HepG2 (cell line): ENCODE measurements around the gene OR2B2. TPM values are rescaled to one million over a fixed set of nuclear protein-coding genes. Genes with fewer than 3 reads are reported as not detected.

Experiments used
- ARNTL ChIP-seq: sonication (generic); formaldehyde crosslinking; IDR thresholded peaks from 2 replicates; pipeline ENCODE4 v1.4.0; 2020; ENCODE audit warnings: mild to moderate bottlenecking, missing genetic modification reagents
- DNMT3B ChIP-seq: conservative IDR thresholded peaks from 2 replicates; pipeline ENCODE4 v1.6.1; 2016; ENCODE audit warnings: missing biosample characterization, control low read depth
- HOXD1 ChIP-seq: sonication (generic); formaldehyde crosslinking; IDR thresholded peaks from 2 replicates; pipeline ENCODE4 v1.5.0; 2020; ENCODE audit warnings: missing genetic modification reagents
- NFYB ChIP-seq: sonication (generic); formaldehyde crosslinking; IDR thresholded peaks from 2 replicates; pipeline ENCODE4 v1.4.0; 2020; ENCODE audit warnings: missing genetic modification reagents
- NRL ChIP-seq: sonication (generic); formaldehyde crosslinking; IDR thresholded peaks from 2 replicates; pipeline ENCODE4 v1.5.0; 2020; ENCODE audit warnings: missing genetic modification reagents, mild to moderate bottlenecking, moderate library complexity, borderline replicate concordance
- SRSF4 ChIP-seq: fragments of 200-400 bp; formaldehyde crosslinking; IDR thresholded peaks from one replicate; pipeline ENCODE4 v1.6.1; 2018; ENCODE audit warnings: mild to moderate bottlenecking, low read depth, low read length, moderate library complexity; ENCODE audit not compliant: poor library complexity, severe bottlenecking
- STAT5B ChIP-seq: sonication (generic); formaldehyde crosslinking; IDR thresholded peaks from 2 replicates; pipeline ENCODE4 v1.4.0; 2020; ENCODE audit warnings: missing genetic modification reagents
- TAF1 ChIP-seq: sonication (generic); formaldehyde crosslinking; IDR thresholded peaks from 2 replicates; pipeline ENCODE4 v1.4.0; 2020; ENCODE audit warnings: missing genetic modification reagents
- ZNF34 ChIP-seq: sonication (generic); formaldehyde crosslinking; IDR thresholded peaks from 2 replicates; pipeline ENCODE4 v1.4.0; 2020; ENCODE audit warnings: mild to moderate bottlenecking, missing genetic modification reagents, borderline replicate concordance
- ZNF431 ChIP-seq: sonication (generic); formaldehyde crosslinking; IDR thresholded peaks from 2 replicates; pipeline ENCODE4 v1.9.0; 2022; ENCODE audit warnings: missing genetic modification reagents, low read depth, mild to moderate bottlenecking, borderline replicate concordance
- ZNF484 ChIP-seq: sonication (generic); formaldehyde crosslinking; IDR thresholded peaks from 2 replicates; pipeline ENCODE4 v1.5.1; 2020; ENCODE audit warnings: mild to moderate bottlenecking, low read depth, missing genetic modification reagents, borderline replicate concordance
- ZNF747 ChIP-seq: sonication (generic); formaldehyde crosslinking; IDR thresholded peaks from 2 replicates; pipeline ENCODE4 v1.8.1; 2023; ENCODE audit warnings: missing genetic modification reagents, mild to moderate bottlenecking, borderline replicate concordance
- polyA plus RNA-seq, 8 experiments: library from polyadenylated mRNA; depleted of rRNA in 3 of 8; stranded (reverse) in 7 of 8; unstranded in 1 of 8; fragments of >200 nt; fragmentation: Illumina TruSeq in 4 of 8; extraction: Trizol in 4 of 8; gene quantifications; 2 replicates each; pipeline versions ENCODE4 v1.2.1 to v1.2.3, GENCODE V29; 2011 to 2016; ENCODE audit warnings: low read depth in 4 of 8, missing spikeins in 1 of 8, mixed read lengths in 1 of 8; ENCODE audit not compliant: insufficient read depth in 1 of 8
- total RNA-seq, 5 experiments: library from RNA; depleted of rRNA; stranded (reverse); fragments of >200 nt; fragmentation: Illumina TruSeq; extraction: Trizol; gene quantifications; 2 replicates each; pipeline ENCODE4 v1.2.3, GENCODE V29; 2016; ENCODE audit warnings: low read depth in 1 of 5
- TF ChIP-seq, protein P1 (sequence below): sonication (generic); formaldehyde crosslinking; IDR thresholded peaks from 2 replicates; pipeline ENCODE4 v1.5.0; 2020; ENCODE audit warnings: mild to moderate bottlenecking, missing genetic modification reagents, borderline replicate concordance
- TF ChIP-seq, protein P2 (sequence below): IDR thresholded peaks from 2 replicates; pipeline ENCODE4 v1.6.1; 2016; ENCODE audit warnings: low read depth
- TF ChIP-seq, protein P3 (sequence below): sonication (generic); formaldehyde crosslinking; conservative IDR thresholded peaks from 2 replicates; pipeline ENCODE4 v1.8.0; 2022; ENCODE audit warnings: mild to moderate bottlenecking, moderate library complexity, missing genetic modification reagents
- TF ChIP-seq, protein P4 (sequence below), 2 experiments: sonication (generic) in 1 of 2; formaldehyde crosslinking in 1 of 2; IDR thresholded peaks; 2 replicates each; pipeline versions ENCODE4 v1.4.0 to v1.6.1; 2016 to 2020; ENCODE audit warnings: borderline replicate concordance in 1 of 2, low read depth in 1 of 2, mild to moderate bottlenecking in 1 of 2, missing genetic modification reagents in 1 of 2

Gene OR2B2
- total and polyA plus RNA-seq, 2 of the 13 experiments (the other 11 are each of a cell fraction or from before 2014, with no cell fraction given), result not detected

DNA sequence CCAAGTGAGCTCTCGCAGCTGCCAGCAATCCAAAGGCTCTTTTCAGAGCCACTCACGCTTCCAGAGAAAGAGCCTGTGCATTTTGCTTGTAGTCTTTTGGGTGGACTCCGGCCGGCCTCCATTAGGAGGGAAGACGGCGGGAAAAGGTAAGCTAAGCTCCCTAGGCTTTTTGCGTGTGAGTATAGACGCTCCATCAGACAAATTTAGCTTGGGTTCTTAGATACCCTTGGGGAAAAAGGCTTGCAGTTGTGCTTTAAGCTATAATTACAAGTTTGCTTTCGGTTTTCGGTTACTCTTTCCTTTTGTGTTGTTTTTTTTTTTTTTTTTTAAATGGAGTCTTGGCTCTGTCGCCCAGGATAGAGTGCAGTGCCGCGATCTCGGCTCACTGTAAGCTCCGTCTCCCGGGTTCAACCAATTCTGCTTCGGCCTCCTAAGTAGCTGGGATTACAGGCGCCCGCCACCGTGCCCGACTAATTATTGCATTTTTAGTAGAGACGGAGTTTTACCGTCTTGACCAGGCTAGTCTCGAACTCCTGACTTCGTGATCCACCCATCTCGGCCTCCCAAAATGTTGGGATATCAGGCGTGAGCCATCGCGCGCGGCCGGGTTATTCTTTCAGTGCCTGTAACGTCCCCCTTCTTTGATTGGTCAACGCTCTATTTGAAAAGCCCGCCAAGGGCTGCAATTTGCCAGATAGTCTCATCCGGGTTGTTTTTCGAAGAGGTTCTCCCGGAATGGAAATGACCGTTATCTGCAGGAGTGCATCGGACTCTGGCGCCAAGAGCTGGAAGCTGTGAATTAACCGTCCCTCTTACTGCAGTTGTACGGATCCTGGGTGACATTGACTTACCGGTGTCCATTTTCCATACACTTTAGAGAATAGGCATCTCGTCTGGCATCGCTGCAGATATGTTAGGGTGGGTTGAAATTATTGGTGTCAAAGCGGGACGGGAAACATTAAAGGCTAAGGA is 18.1 kb downstream of the OR2B2 start (continued):
- TF ChIP-seq NFYB (CRISPR knock-in tag), result peak; percentile 98
- TF ChIP-seq, protein P1, sequence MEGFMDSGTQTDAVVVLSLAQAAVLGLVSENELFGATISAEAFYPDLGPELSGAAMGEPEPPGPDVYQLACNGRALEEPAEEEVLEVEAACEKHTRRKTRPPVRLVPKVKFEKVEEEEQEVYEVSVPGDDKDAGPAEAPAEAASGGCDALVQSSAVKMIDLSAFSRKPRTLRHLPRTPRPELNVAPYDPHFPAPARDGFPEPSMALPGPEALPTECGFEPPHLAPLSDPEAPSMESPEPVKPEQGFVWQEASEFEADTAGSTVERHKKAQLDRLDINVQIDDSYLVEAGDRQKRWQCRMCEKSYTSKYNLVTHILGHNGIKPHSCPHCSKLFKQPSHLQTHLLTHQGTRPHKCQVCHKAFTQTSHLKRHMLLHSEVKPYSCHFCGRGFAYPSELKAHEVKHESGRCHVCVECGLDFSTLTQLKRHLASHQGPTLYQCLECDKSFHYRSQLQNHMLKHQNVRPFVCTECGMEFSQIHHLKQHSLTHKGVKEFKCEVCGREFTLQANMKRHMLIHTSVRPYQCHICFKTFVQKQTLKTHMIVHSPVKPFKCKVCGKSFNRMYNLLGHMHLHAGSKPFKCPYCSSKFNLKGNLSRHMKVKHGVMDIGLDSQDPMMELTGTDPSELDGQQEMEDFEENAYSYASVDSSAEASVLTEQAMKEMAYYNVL, result 0 out of 2 replicates have a peak, but pooled peaks have one; percentile 62
- TF ChIP-seq STAT5B (CRISPR knock-in tag), result 0 out of 2 replicates have a peak, but pooled peaks have one; percentile 44
- TF ChIP-seq NRL, result no peak; the same call in none of the 2 replicates
- TF ChIP-seq, protein P2, sequence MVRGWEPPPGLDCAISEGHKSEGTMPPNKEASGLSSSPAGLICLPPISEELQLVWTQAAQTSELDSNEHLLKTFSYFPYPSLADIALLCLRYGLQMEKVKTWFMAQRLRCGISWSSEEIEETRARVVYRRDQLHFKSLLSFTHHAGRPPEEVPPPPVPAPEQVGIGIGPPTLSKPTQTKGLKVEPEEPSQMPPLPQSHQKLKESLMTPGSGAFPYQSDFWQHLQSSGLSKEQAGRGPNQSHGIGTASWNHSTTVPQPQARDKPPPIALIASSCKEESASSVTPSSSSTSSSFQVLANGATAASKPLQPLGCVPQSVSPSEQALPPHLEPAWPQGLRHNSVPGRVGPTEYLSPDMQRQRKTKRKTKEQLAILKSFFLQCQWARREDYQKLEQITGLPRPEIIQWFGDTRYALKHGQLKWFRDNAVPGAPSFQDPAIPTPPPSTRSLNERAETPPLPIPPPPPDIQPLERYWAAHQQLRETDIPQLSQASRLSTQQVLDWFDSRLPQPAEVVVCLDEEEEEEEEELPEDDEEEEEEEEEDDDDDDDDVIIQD, result no peak; the same call in 1 of the 2 replicates
- TF ChIP-seq SRSF4, result no peak
- TF ChIP-seq, protein P3, sequence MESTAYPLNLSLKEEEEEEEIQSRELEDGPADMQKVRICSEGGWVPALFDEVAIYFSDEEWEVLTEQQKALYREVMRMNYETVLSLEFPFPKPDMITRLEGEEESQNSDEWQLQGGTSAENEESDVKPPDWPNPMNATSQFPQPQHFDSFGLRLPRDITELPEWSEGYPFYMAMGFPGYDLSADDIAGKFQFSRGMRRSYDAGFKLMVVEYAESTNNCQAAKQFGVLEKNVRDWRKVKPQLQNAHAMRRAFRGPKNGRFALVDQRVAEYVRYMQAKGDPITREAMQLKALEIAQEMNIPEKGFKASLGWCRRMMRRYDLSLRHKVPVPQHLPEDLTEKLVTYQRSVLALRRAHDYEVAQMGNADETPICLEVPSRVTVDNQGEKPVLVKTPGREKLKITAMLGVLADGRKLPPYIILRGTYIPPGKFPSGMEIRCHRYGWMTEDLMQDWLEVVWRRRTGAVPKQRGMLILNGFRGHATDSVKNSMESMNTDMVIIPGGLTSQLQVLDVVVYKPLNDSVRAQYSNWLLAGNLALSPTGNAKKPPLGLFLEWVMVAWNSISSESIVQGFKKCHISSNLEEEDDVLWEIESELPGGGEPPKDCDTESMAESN (CRISPR knock-in tag), result no peak
- TF ChIP-seq, protein P4, sequence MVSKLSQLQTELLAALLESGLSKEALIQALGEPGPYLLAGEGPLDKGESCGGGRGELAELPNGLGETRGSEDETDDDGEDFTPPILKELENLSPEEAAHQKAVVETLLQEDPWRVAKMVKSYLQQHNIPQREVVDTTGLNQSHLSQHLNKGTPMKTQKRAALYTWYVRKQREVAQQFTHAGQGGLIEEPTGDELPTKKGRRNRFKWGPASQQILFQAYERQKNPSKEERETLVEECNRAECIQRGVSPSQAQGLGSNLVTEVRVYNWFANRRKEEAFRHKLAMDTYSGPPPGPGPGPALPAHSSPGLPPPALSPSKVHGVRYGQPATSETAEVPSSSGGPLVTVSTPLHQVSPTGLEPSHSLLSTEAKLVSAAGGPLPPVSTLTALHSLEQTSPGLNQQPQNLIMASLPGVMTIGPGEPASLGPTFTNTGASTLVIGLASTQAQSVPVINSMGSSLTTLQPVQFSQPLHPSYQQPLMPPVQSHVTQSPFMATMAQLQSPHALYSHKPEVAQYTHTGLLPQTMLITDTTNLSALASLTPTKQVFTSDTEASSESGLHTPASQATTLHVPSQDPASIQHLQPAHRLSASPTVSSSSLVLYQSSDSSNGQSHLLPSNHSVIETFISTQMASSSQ (IDR thresholded peaks at IDR 0.05; ENCODE audit: low read depth), result 0 out of 2 replicates have a peak, but pooled peaks have one; percentile 9
- TF ChIP-seq, protein P4 (CRISPR knock-in tag; IDR thresholded peaks at IDR 0.05; ENCODE audit: borderline replicate concordance), result peak; percentile 38; the same call in 1 of the 2 replicates
- TF ChIP-seq ZNF747 (CRISPR knock-in tag), result 0 out of 2 replicates have a peak, but pooled peaks have one; percentile 23
- 0 out of 2 replicates have a peak, but pooled peaks have one; percentile 73 for TF ChIP-seq DNMT3B (CRISPR knock-in tag)
- 0 out of 2 replicates have a peak, but pooled peaks have one; percentile 29 for TF ChIP-seq HOXD1 (CRISPR knock-in tag)
- 0 out of 2 replicates have a peak, but pooled peaks have one; percentile 24 for TF ChIP-seq ZNF34 (CRISPR knock-in tag)
- peak; percentile 80 for TF ChIP-seq ARNTL (CRISPR knock-in tag)
- peak; percentile 65; the same call in 1 of the 2 replicates for TF ChIP-seq ZNF431 (CRISPR knock-in tag)
- TF ChIP-seq ZNF484, result no peak
- TF ChIP-seq TAF1 (CRISPR knock-in tag), result peak; percentile 40; the same call in 1 of the 2 replicates
